Neuronal stem cell (in vitro differentiated cells): ENCODE data around the gene SUSD3.

Source experiments
- DNase-seq: peaks from one replicate; pipeline ENCODE4 v3.0.0-alpha.2; 2013; ENCODE audit warnings: low spot score
- H2AFZ ChIP-seq: one replicate; pipeline ENCODE4 v1.6.1; 2013; ENCODE audit warnings: mild to moderate bottlenecking, low read length, inconsistent platforms
- H2AK5ac ChIP-seq: 2 replicates; pipeline ENCODE4 v1.6.1; 2013; ENCODE audit warnings: low read depth, mild to moderate bottlenecking, inconsistent platforms, low read length, moderate library complexity, mixed read lengths
- H2BK120ac ChIP-seq: 2 replicates; pipeline ENCODE4 v1.6.1; 2013; ENCODE audit warnings: low read depth, mild to moderate bottlenecking, inconsistent platforms, low read length, moderate library complexity, mixed read lengths
- H2BK12ac ChIP-seq: one replicate; pipeline ENCODE4 v1.6.1; 2013; ENCODE audit warnings: low read length, inconsistent platforms
- H2BK15ac ChIP-seq: 2 replicates; pipeline ENCODE4 v1.6.1; 2013; ENCODE audit warnings: mild to moderate bottlenecking, low read length, inconsistent platforms, mixed read lengths
- H2BK5ac ChIP-seq: one replicate; pipeline ENCODE4 v1.6.1; 2013; ENCODE audit warnings: inconsistent platforms, mild to moderate bottlenecking, low read length, moderate library complexity
- H3K14ac ChIP-seq: one replicate; pipeline ENCODE4 v1.6.1; 2013; ENCODE audit warnings: low read length, inconsistent platforms
- H3K18ac ChIP-seq: 2 replicates; pipeline ENCODE4 v1.6.1; 2013; ENCODE audit warnings: low read length, inconsistent platforms
- H3K23ac ChIP-seq: 2 replicates; pipeline ENCODE4 v1.6.1; 2013; ENCODE audit warnings: low read depth, mild to moderate bottlenecking, mixed read lengths, low read length, inconsistent platforms; ENCODE audit not compliant: poor library complexity
- H3K27ac ChIP-seq: replicated peaks from 3 replicates; pipeline ENCODE4 v1.5.1; 2013; ENCODE audit warnings: low read length, inconsistent platforms
- H3K27me3 ChIP-seq, 3 experiments: 2 replicates each; pipeline ENCODE4 v1.6.1; 2013; ENCODE audit warnings: low read length in 3 of 3, mild to moderate bottlenecking in 2 of 3, inconsistent platforms in 1 of 3, low read depth in 1 of 3, mixed read lengths in 1 of 3, moderate library complexity in 1 of 3; ENCODE audit not compliant: control insufficient read depth in 3 of 3, insufficient read depth in 3 of 3
- H3K36me3 ChIP-seq, 2 donors: replicated peaks in 1 of 2; 2 replicates each; pipeline ENCODE4 v1.6.1; 2013; ENCODE audit warnings: low read length in 2 of 2; ENCODE audit not compliant: control insufficient read depth in 2 of 2, insufficient read depth in 2 of 2
- H3K4ac ChIP-seq: 2 replicates; pipeline ENCODE4 v1.6.1; 2013; ENCODE audit warnings: inconsistent platforms, mild to moderate bottlenecking, low read length, moderate library complexity
- H3K4me1 ChIP-seq, 2 donors: 1 replicate in 1 of 2; 2 replicates in 1 of 2; pipeline ENCODE4 v1.6.1; 2013; ENCODE audit warnings: low read length in 2 of 2, low read depth in 1 of 2; ENCODE audit not compliant: control insufficient read depth in 2 of 2, insufficient read depth in 1 of 2
- H3K4me2 ChIP-seq: one replicate; pipeline ENCODE4 v1.6.1; 2013; ENCODE audit warnings: mild to moderate bottlenecking, low read length, inconsistent platforms; ENCODE audit not compliant: insufficient read depth, poor library complexity, severe bottlenecking
- H3K4me3 ChIP-seq, 2 donors: 2 replicates each; pipeline ENCODE4 v1.5.1; 2013; ENCODE audit warnings: low read length in 2 of 2, mild to moderate bottlenecking in 2 of 2, inconsistent platforms in 1 of 2, moderate library complexity in 1 of 2
- H3K79me1 ChIP-seq: one replicate; pipeline ENCODE4 v1.6.1; 2013; ENCODE audit warnings: low read depth, mild to moderate bottlenecking, inconsistent platforms, low read length, moderate library complexity
- H3K9ac ChIP-seq: one replicate; pipeline ENCODE4 v1.6.1; 2013; ENCODE audit warnings: mild to moderate bottlenecking, low read depth, low read length, inconsistent platforms; ENCODE audit not compliant: poor library complexity
- H3K9me3 ChIP-seq, 2 donors: replicated peaks in 1 of 2; 2 replicates each; pipeline versions ENCODE3 to v1.6.1; 2013; ENCODE audit warnings: low read length in 2 of 2, mild to moderate bottlenecking in 2 of 2, inconsistent platforms in 1 of 2, low read depth in 1 of 2, mixed read lengths in 1 of 2, moderate library complexity in 1 of 2; ENCODE audit not compliant: control insufficient read depth in 2 of 2, insufficient read depth in 1 of 2
- H4K8ac ChIP-seq: one replicate; pipeline ENCODE4 v1.6.1; 2013; ENCODE audit warnings: low read depth, mild to moderate bottlenecking, inconsistent platforms, low read length, moderate library complexity
- H4K91ac ChIP-seq: one replicate; pipeline ENCODE4 v1.6.1; 2013; ENCODE audit warnings: low read length, low read depth, mild to moderate bottlenecking, inconsistent platforms; ENCODE audit not compliant: poor library complexity
- WGBS, 2 donors: extraction: QIAGEN DNeasy Blood & Tissue Kit; methylation state at CpG; one replicate each; pipeline ENCODE4 v1.1.7; 2013; ENCODE audit warnings: missing lambda C conversion rate in 2 of 2, mixed read lengths in 1 of 2; ENCODE audit not compliant: insufficient read length in 2 of 2, insufficient replicate concordance in 1 of 2; ENCODE audit errors: extremely low coverage in 2 of 2; 5-methylcytosine and 5-hydroxymethylcytosine counted together

SUSD3 gene

GRCh38 chr9:93088656-93089015, 30.1 kb downstream of the SUSD3 start:
- H3K14ac ChIP-seq, result no peak overlapping the region
- no peak overlapping the region for H3K9ac ChIP-seq
- no peak overlapping the region for H3K23ac ChIP-seq
- no peak overlapping the region for H2AFZ ChIP-seq
- H3K4ac ChIP-seq, result no peak overlapping the region
- H3K4me1 ChIP-seq, result peaks cover 1 to 8% of the 10 kb centered on the region in 2 donors
- no peak overlapping the region for H2AK5ac ChIP-seq
- no peak overlapping the region for H2BK12ac ChIP-seq
- peaks cover 0 to 3% (median 0%) of the 10 kb centered on the region in 3 experiments for H3K27me3 ChIP-seq
- no peak overlapping the region for H3K4me2 ChIP-seq
- H4K8ac ChIP-seq, result no peak overlapping the region
- H3K18ac ChIP-seq, result no peak overlapping the region
- no peak overlapping the region for H2BK15ac ChIP-seq
- no peak overlapping the region for H2BK120ac ChIP-seq
- H2BK5ac ChIP-seq, result no peak overlapping the region
- no peak overlapping the region for H3K4me3 ChIP-seq
- H3K27ac ChIP-seq, result no peak overlapping the region
- H3K9me3 ChIP-seq, result peaks cover 0 to 1% of the 10 kb centered on the region in 2 donors
- no peaks in the 10 kb centered on the region for H3K36me3 ChIP-seq
- no peaks in the 10 kb centered on the region for H3K79me1 ChIP-seq
- H4K91ac ChIP-seq, result no peak overlapping the region
- no peak for DNase-seq
- WGBS, 2 donors, result no CpG with 5 or more reads among the region's 4 CpGs

GRCh38 chr9:93089024-93089423, 30.5 kb downstream of the SUSD3 start:
- no peaks in the 10 kb centered on the region for H3K36me3 ChIP-seq
- H3K4me2 ChIP-seq, result no peak overlapping the region
- no peaks in the 10 kb centered on the region for H3K79me1 ChIP-seq
- H3K18ac ChIP-seq, result no peak overlapping the region
- H3K4me3 ChIP-seq, result no peak overlapping the region
- no peak overlapping the region for H2BK120ac ChIP-seq
- no peak overlapping the region for H3K14ac ChIP-seq
- H3K4ac ChIP-seq, result no peak overlapping the region
- DNase-seq, result no peak
- no peak overlapping the region for H2BK15ac ChIP-seq
- no peak overlapping the region for H3K27ac ChIP-seq
- H3K9me3 ChIP-seq, result peaks cover 0 to 1% of the 10 kb centered on the region in 2 donors
- no peak overlapping the region for H4K8ac ChIP-seq
- H3K9ac ChIP-seq, result no peak overlapping the region
- peaks cover 1 to 10% of the 10 kb centered on the region in 2 donors for H3K4me1 ChIP-seq
- no peak overlapping the region for H2BK5ac ChIP-seq
- no peak overlapping the region for H4K91ac ChIP-seq
- WGBS, 2 donors, result no CpG with 5 or more reads among the region's 5 CpGs
- H2AFZ ChIP-seq, result no peak overlapping the region
- H3K23ac ChIP-seq, result no peak overlapping the region
- H3K27me3 ChIP-seq, result peaks cover 0 to 3% (median under 1%) of the 10 kb centered on the region in 3 experiments
- H2BK12ac ChIP-seq, result no peak overlapping the region
- no peak overlapping the region for H2AK5ac ChIP-seq

- H2BK120ac ChIP-seq, result no peak overlapping the region
- no peak overlapping the region for H3K4ac ChIP-seq
- no peaks in the 10 kb centered on the region for H3K36me3 ChIP-seq
- H3K79me1 ChIP-seq, result no peaks in the 10 kb centered on the region
- no peak overlapping the region for H3K14ac ChIP-seq
- WGBS, 2 donors, result no CpG with 5 or more reads among the region's 12 CpGs
- no peak overlapping the region for H2BK15ac ChIP-seq
- H4K91ac ChIP-seq, result no peak overlapping the region
- H3K27me3 ChIP-seq, result peaks cover 0 to 3% (median 2%) of the 10 kb centered on the region in 3 experiments
- no peak overlapping the region for H3K4me2 ChIP-seq
- no peak overlapping the region for H2BK5ac ChIP-seq
- H3K4me3 ChIP-seq, result no peak overlapping the region
- no peak overlapping the region for H2AFZ ChIP-seq
- H3K27ac ChIP-seq, result no peak overlapping the region
- H2BK12ac ChIP-seq, result no peak overlapping the region
- H2AK5ac ChIP-seq, result no peak overlapping the region
- DNase-seq, result no peak
- no peak overlapping the region for H3K23ac ChIP-seq
- H3K18ac ChIP-seq, result no peak overlapping the region
- H3K9me3 ChIP-seq, result peaks cover 0 to 1% of the 10 kb centered on the region in 2 donors
- no peak overlapping the region for H4K8ac ChIP-seq
- H3K4me1 ChIP-seq, result peaks cover 1 to 10% of the 10 kb centered on the region in 2 donors
- no peak overlapping the region for H3K9ac ChIP-seq
Measured at GRCh38 chr9:93089481-93089991, 31.0 kb downstream of the SUSD3 start.

- Histone ChIP-seq H2AK5ac (no peak overlapping the region), H3K79me1 (no peaks in the 10 kb centered on the region), H2BK120ac (no peak overlapping the region), H2BK12ac (no peak overlapping the region), H3K27ac (no peak overlapping the region), H2AFZ (no peak overlapping the region), H3K27me3 (peaks cover 0 to 3% (median 2%) of the 10 kb centered on the region in 3 experiments), H4K8ac (no peak overlapping the region), H3K4ac (no peak overlapping the region), H4K91ac (no peak overlapping the region), H3K4me2 (no peak overlapping the region), H2BK5ac (no peak overlapping the region), H3K9ac (no peak overlapping the region), H3K18ac (no peak overlapping the region), H2BK15ac (no peak overlapping the region), H3K4me3 (no peak overlapping the region), H3K23ac (no peak overlapping the region), H3K14ac (no peak overlapping the region), H3K4me1 (peaks cover 1 to 10% of the 10 kb centered on the region in 2 donors), H3K9me3 (peaks cover 0 to 1% of the 10 kb centered on the region in 2 donors), H3K36me3 (no peaks in the 10 kb centered on the region)
- no CpG with 5 or more reads among the region's 8 CpGs for WGBS, 2 donors
- no peak for DNase-seq
Measured at GRCh38 chr9:93090091-93090655, 31.7 kb downstream of the SUSD3 start.
